SK-N-SH treated with all-trans-retinoic acid at 6 μM for 48 hours (cell line): Measurements from ENCODE around the gene ZNF646.

ENCODE experiments used
- ATAC-seq: fragments of 200-7000 bp; cut with Tn5 transposase; 3 replicates; pipeline ENCODE4 v1.9.1; 2020; ENCODE audit warnings: mild to moderate bottlenecking, moderate library complexity
- ARNTL ChIP-seq: fragments of 450-650 bp; formaldehyde crosslinking; IDR thresholded peaks from 2 replicates; pipeline ENCODE4 v1.5.0; 2020; ENCODE audit warnings: low read depth, mild to moderate bottlenecking, moderate library complexity, borderline replicate concordance
- BACH2 ChIP-seq: fragments of 250-450 bp; sonication (Bioruptor Pico); IDR thresholded peaks from 2 replicates; pipeline ENCODE4 v1.9.0; 2021; ENCODE audit warnings: mild to moderate bottlenecking, borderline replicate concordance
- CREB5 ChIP-seq: fragments of 250-450 bp; sonication (Bioruptor Pico); IDR thresholded peaks from 2 replicates; pipeline ENCODE4 v1.5.1; 2020; ENCODE audit warnings: low read depth, mild to moderate bottlenecking, moderate library complexity
- CSDC2 ChIP-seq: fragments of 250-450 bp; sonication (Bioruptor Pico); IDR thresholded peaks from 2 replicates; pipeline ENCODE4 v1.5.0; 2020; ENCODE audit warnings: mild to moderate bottlenecking, moderate library complexity
- CSRNP3 ChIP-seq: fragments of 250-450 bp; sonication (Bioruptor Pico); IDR thresholded peaks from 2 replicates; pipeline ENCODE4 v1.5.1; 2021; ENCODE audit warnings: mild to moderate bottlenecking, moderate library complexity
- ESRRG ChIP-seq: fragments of 250-450 bp; sonication (Bioruptor Pico); IDR thresholded peaks from 2 replicates; pipeline ENCODE4 v1.6.1; 2021; ENCODE audit warnings: mild to moderate bottlenecking
- GLIS3 ChIP-seq: fragments of 250-450 bp; sonication (Bioruptor Pico); IDR thresholded peaks from 2 replicates; pipeline ENCODE4 v1.5.0; 2020; ENCODE audit warnings: mild to moderate bottlenecking, moderate library complexity
- OSR1 ChIP-seq: fragments of 250-450 bp; sonication (Bioruptor Pico); IDR thresholded peaks from 2 replicates; pipeline ENCODE4 v1.8.0; 2022; ENCODE audit warnings: moderate library complexity, mild to moderate bottlenecking, inconsistent platforms
- PATZ1 ChIP-seq: fragments of 250-450 bp; sonication (Bioruptor Pico); IDR thresholded peaks from 2 replicates; pipeline ENCODE4 v1.8.0; 2020; ENCODE audit warnings: mild to moderate bottlenecking, moderate library complexity, borderline replicate concordance
- POU6F1 ChIP-seq: fragments of 250-450 bp; sonication (Bioruptor Pico); IDR thresholded peaks from 2 replicates; pipeline ENCODE4 v1.8.0; 2021; ENCODE audit warnings: low read depth, mild to moderate bottlenecking, moderate library complexity, borderline replicate concordance
- PPARA ChIP-seq: fragments of 250-450 bp; sonication (Bioruptor Pico); IDR thresholded peaks from 2 replicates; pipeline ENCODE4 v1.5.0; 2020; ENCODE audit warnings: mild to moderate bottlenecking, borderline replicate concordance
- RARB ChIP-seq: fragments of 250-450 bp; sonication (Bioruptor Pico); IDR thresholded peaks from 2 replicates; pipeline ENCODE4 v1.8.0; 2021; ENCODE audit warnings: mild to moderate bottlenecking, moderate library complexity
- SNAI2 ChIP-seq: fragments of 250-450 bp; sonication (Bioruptor Pico); IDR thresholded peaks from 2 replicates; pipeline ENCODE4 v1.5.0; 2020; ENCODE audit warnings: mild to moderate bottlenecking, moderate library complexity
- TCF4 ChIP-seq: fragments of 250-450 bp; sonication (Bioruptor Pico); IDR thresholded peaks from 2 replicates; pipeline ENCODE4 v1.8.0; 2021; ENCODE audit warnings: mild to moderate bottlenecking, moderate library complexity, borderline replicate concordance
- TSHZ2 ChIP-seq: fragments of 250-450 bp; sonication (Bioruptor Pico); IDR thresholded peaks from 2 replicates; pipeline ENCODE4 v1.5.0; 2020; ENCODE audit warnings: mild to moderate bottlenecking, moderate library complexity
- ZFP3 ChIP-seq: fragments of 250-450 bp; sonication (Bioruptor Pico); IDR thresholded peaks from 2 replicates; pipeline ENCODE4 v1.5.0; 2020; ENCODE audit warnings: mild to moderate bottlenecking, moderate library complexity
- ZFP30 ChIP-seq: fragments of 450-650 bp; formaldehyde crosslinking; IDR thresholded peaks from 2 replicates; pipeline ENCODE4 v1.5.0; 2022; ENCODE audit warnings: mild to moderate bottlenecking, moderate library complexity
- ZNF565 ChIP-seq: fragments of 450-650 bp; formaldehyde crosslinking; conservative IDR thresholded peaks from 2 replicates; pipeline ENCODE4 v1.5.0; 2020; ENCODE audit warnings: low read depth, mild to moderate bottlenecking, moderate library complexity
- ZNF70 ChIP-seq: fragments of 450-650 bp; formaldehyde crosslinking; IDR thresholded peaks from 2 replicates; pipeline ENCODE4 v1.5.0; 2020; ENCODE audit warnings: mild to moderate bottlenecking, moderate library complexity
- ZNF8 ChIP-seq: fragments of 450-650 bp; formaldehyde crosslinking; IDR thresholded peaks from 2 replicates; pipeline ENCODE4 v1.5.0; 2020; ENCODE audit warnings: mild to moderate bottlenecking, moderate library complexity

Gene ZNF646

GRCh38 chr16:31052114-31052513, 22.1 kb upstream of the ZNF646 start:
- TF ChIP-seq ZFP3 (no peak), TSHZ2 (CRISPR knock-in tag) (no peak), OSR1 (no peak), ARNTL (CRISPR knock-in tag) (no peak), PPARA (CRISPR knock-in tag) (no peak), SNAI2 (CRISPR knock-in tag) (no peak), POU6F1 (CRISPR knock-in tag) (no peak), PATZ1 (CRISPR knock-in tag) (no peak), TCF4 (CRISPR knock-in tag) (no peak), ZNF565 (no peak), ZNF70 (CRISPR knock-in tag) (no peak), CSRNP3 (CRISPR knock-in tag) (no peak), ZFP30 (CRISPR knock-in tag) (no peak), ZNF8 (CRISPR knock-in tag) (no peak), RARB (CRISPR knock-in tag) (no peak), CREB5 (no peak), BACH2 (no peak), CSDC2 (no peak), GLIS3 (CRISPR knock-in tag) (no peak), ESRRG (no peak)
- peak; percentile 78 for ATAC-seq

- no peak for TF ChIP-seq ZNF70 (CRISPR knock-in tag)
- TF ChIP-seq, all 23 proteins: peak for 0
- ATAC-seq = no peak
Observed at GRCh38 chr16:31055613-31056012, 18.6 kb upstream of the ZNF646 start.

GRCh38 chr16:31061126-31061812, 13.0 kb upstream of the ZNF646 start:
- TF ChIP-seq CSRNP3 (CRISPR knock-in tag) (no peak), CREB5 (no peak), PATZ1 (CRISPR knock-in tag) (no peak), SNAI2 (CRISPR knock-in tag) (no peak), BACH2 (no peak)
- ATAC-seq = no peak
